OCI-LY7 (cell line): ENCODE measurements around the gene HAAO. TPM values are rescaled to one million over a fixed set of nuclear protein-coding genes. Genes with fewer than 3 reads are reported as not detected.
"Not testable (repeated sequence)": the region's sequence is repeated elsewhere in the genome, so short reads cannot be mapped to it uniquely, and the experiment has no call there.

Experiments used
- BruUV-seq: library from RNA; stranded (reverse); fragments of 400-500 nt; replicated peaks from 2 replicates; lab custom pipeline; 2021; lab: Mats Ljungman, UMichigan
- CTCF ChIA-PET: fragments of 300-600 bp; sonication (Branson Sonifier 250); formaldehyde crosslinking; loops from one replicate; lab custom pipeline; 2022; ENCODE audit warnings: antibody characterized with exemption; ENCODE audit not compliant: unreplicated experiment; lab: Charles Lee
- POLR2A ChIA-PET: fragments of 300-600 bp; sonication (Branson Sonifier 250); formaldehyde crosslinking; loops from one replicate; lab custom pipeline; 2022; ENCODE audit warnings: antibody characterized with exemption; lab: Charles Lee
- DNase-seq: peaks from one replicate; pipeline ENCODE4 v3.0.0-alpha.2; 2015; ENCODE audit warnings: low spot score
- H2AFZ ChIP-seq: fragments of 200-600 bp; sonication (generic), shearing (Covaris generic); 2 replicates; pipeline ENCODE4 v1.6.1; 2014; ENCODE audit warnings: mild to moderate bottlenecking, antibody characterized with exemption, low read length, moderate library complexity
- H3K27ac ChIP-seq: fragments of 200-600 bp; sonication (generic); 2 replicates; pipeline ENCODE4 v1.5.1; 2014; ENCODE audit warnings: mixed run types, low read depth, mild to moderate bottlenecking, moderate library complexity, low read length, inconsistent platforms; ENCODE audit not compliant: poor library complexity, severe bottlenecking
- H3K36me3 ChIP-seq: fragments of 200-600 bp; sonication (generic); 2 replicates; pipeline ENCODE4 v1.6.1; 2014; ENCODE audit warnings: mild to moderate bottlenecking, antibody characterized with exemption, low read length, moderate library complexity, mixed read lengths; ENCODE audit not compliant: insufficient read depth
- H3K4me1 ChIP-seq: fragments of 200-600 bp; sonication (generic); 2 replicates; pipeline ENCODE4 v1.5.1; 2014; ENCODE audit warnings: mild to moderate bottlenecking, low read length; ENCODE audit not compliant: insufficient read depth, poor library complexity, severe bottlenecking
- H3K4me2 ChIP-seq: fragments of 200-600 bp; sonication (generic); 2 replicates; pipeline ENCODE4 v1.6.1; 2014; ENCODE audit warnings: mild to moderate bottlenecking, low read length
- H3K4me3 ChIP-seq: fragments of 200-600 bp; sonication (generic); 2 replicates; pipeline ENCODE4 v1.5.1; 2014; ENCODE audit warnings: mild to moderate bottlenecking, low read depth, low read length; ENCODE audit not compliant: poor library complexity, severe bottlenecking
- H3K79me2 ChIP-seq: fragments of 200-600 bp; sonication (generic); 2 replicates; pipeline ENCODE4 v1.6.1; 2016; ENCODE audit warnings: low read depth, mild to moderate bottlenecking, low read length, moderate library complexity, mixed read lengths; ENCODE audit not compliant: insufficient read depth
- H3K9me2 ChIP-seq: fragments of 200-600 bp; sonication (generic); 2 replicates; pipeline ENCODE4 v1.6.1; 2016; ENCODE audit warnings: mild to moderate bottlenecking, low read length, mixed read lengths; ENCODE audit not compliant: insufficient read depth
- H3K9me3 ChIP-seq: fragments of 200-600 bp; sonication (generic); 2 replicates; pipeline ENCODE4 v1.6.1; 2014; ENCODE audit warnings: mild to moderate bottlenecking, mixed run types, low read length, mixed read lengths
- H4K20me1 ChIP-seq: fragments of 200-600 bp; sonication (generic); 2 replicates; pipeline ENCODE4 v1.6.1; 2014; ENCODE audit warnings: mild to moderate bottlenecking, antibody characterized with exemption, low read length, moderate library complexity, mixed read lengths; ENCODE audit not compliant: insufficient read depth
- CTCF ChIP-seq: fragments of 200-600 bp; sonication (generic); conservative IDR thresholded peaks from 2 replicates; pipeline ENCODE4 v1.5.1; 2014; ENCODE audit warnings: mild to moderate bottlenecking, antibody characterized with exemption, low read length, moderate library complexity, mixed read lengths
- EZH2phosphoT487 ChIP-seq: fragments of 200-600 bp; sonication (generic); IDR thresholded peaks from 2 replicates; pipeline ENCODE4 v1.6.1; 2018; ENCODE audit warnings: low read depth, borderline replicate concordance, mild to moderate bottlenecking, mixed run types, antibody characterized with exemption, low read length, moderate library complexity, mixed read lengths
- intact Hi-C: fragments of 100-400 bp; cut with micrococcal nuclease; formaldehyde crosslinking; loops from one replicate; pipeline ENCODE4 v1.10.0; 2022; ENCODE audit not compliant: unreplicated experiment
- total RNA-seq, 2 experiments: library from RNA; depleted of rRNA in 1 of 2; stranded (reverse); fragments of >200 nt in 1 of 2; shearing (Covaris generic) in 1 of 2; gene quantifications; 2 replicates each; pipeline ENCODE4 v1.2.3, GENCODE V29; 2014 to 2022

Gene HAAO
- total RNA-seq, 2 experiments from 2014 or later: not detected

DNA sequence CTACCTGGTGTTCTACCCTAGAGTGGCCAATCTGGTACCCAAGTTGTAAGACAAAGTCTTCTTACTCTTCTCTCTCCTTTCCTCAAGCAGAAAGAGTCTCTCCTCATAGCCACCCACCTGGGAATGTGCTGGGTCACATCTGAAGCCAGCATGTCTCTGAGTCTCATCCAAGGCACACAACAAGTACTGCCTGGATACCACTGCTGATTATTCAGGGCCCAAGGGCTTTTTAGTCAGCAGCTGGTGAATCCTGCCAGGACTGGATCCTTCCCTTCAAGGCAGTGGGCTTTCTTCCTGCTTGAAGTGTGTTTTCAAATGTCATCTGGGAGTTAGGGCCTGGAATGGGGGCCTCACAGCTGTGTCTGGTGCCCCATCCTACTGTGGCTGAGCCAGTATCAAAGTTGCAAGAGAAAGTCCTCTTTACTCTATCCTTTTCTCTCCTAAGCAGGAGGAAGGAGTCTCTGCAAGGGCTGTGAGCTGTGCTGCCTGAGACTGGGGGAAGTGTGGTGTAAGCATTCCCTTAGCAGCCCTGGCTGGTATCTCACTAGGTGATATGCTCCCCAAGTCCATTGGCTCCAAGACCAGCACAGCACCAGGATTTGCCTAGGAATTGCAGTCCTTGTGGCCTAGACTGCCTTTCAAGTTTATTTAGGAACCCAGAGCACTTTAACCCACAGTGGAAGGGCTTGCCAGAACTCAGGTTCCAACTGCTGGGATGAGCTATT is 55.6 kb downstream of the HAAO start:
- H3K79me2 ChIP-seq: no peaks in the 10 kb centered on the region
- H3K4me3 ChIP-seq: no peak overlapping the region
- TF ChIP-seq EZH2phosphoT487 (no peak), CTCF (no peak)
- ChIA-PET POLR2A (no interaction called here), CTCF (no interaction called here)
- no peaks in the 10 kb centered on the region for H4K20me1 ChIP-seq
- H3K4me2 ChIP-seq: no peak overlapping the region
- BruUV-seq: no TSS peak
- DNase-seq: no peak
- intact Hi-C loops: no loop called here
- H3K27ac ChIP-seq: no peak overlapping the region
- H2AFZ ChIP-seq: no peak overlapping the region
- H3K4me1 ChIP-seq: no peaks in the 10 kb centered on the region
- peaks cover 19% of the 10 kb centered on the region; the same call in 1 of the 2 replicates for H3K9me3 ChIP-seq
- H3K9me2 ChIP-seq: no peaks in the 10 kb centered on the region
- peaks cover 94% of the 10 kb centered on the region for H3K36me3 ChIP-seq

GRCh38 chr2:42733852-42734251 is 58.5 kb downstream of the HAAO start:
- H3K9me3 ChIP-seq: peaks cover 33% of the 10 kb centered on the region
- no peak for DNase-seq
- intact Hi-C loops: no loop called here
- H3K79me2 ChIP-seq: no peaks in the 10 kb centered on the region
- no peak overlapping the region for H2AFZ ChIP-seq
- no peaks in the 10 kb centered on the region for H3K9me2 ChIP-seq
- no peak overlapping the region for H3K4me2 ChIP-seq
- no peaks in the 10 kb centered on the region for H3K4me1 ChIP-seq
- no peak overlapping the region for H3K27ac ChIP-seq
- POLR2A ChIA-PET: interaction anchor here (0.7 kb wide), 1 partner anchor 301 kb away, joined by 6 read pairs; no protein-coding TSS in a partner anchor
- CTCF ChIA-PET: no interaction called here
- no peak for TF ChIP-seq EZH2phosphoT487
- TF ChIP-seq CTCF: no peak
- no TSS peak for BruUV-seq
- H3K36me3 ChIP-seq: peaks cover 98% of the 10 kb centered on the region
- H3K4me3 ChIP-seq: no peak overlapping the region
- no peaks in the 10 kb centered on the region for H4K20me1 ChIP-seq

GRCh38 chr2:42731316-42731715 is 61.1 kb downstream of the HAAO start:
- H4K20me1 ChIP-seq, DNase-seq, H3K4me3 ChIP-seq, H3K4me1 ChIP-seq, POLR2A ChIA-PET, H2AFZ ChIP-seq, H3K79me2 ChIP-seq, H3K4me2 ChIP-seq, H3K27ac ChIP-seq, intact Hi-C loops, H3K9me2 ChIP-seq, CTCF ChIA-PET, BruUV-seq: not testable (repeated sequence)
- Histone ChIP-seq H3K36me3 (peaks cover 98% of the 10 kb centered on the region), H3K9me3 (peaks cover 33% of the 10 kb centered on the region)
